Thyroid gland (tissue), 4 donors: ENCODE results near the gene CHRND.

Source experiments
- CTCF ChIP-seq, 6 experiments: fragments of 200-600 bp in 3 of 6; fragments of 450-650 bp in 3 of 6; sonication (generic) in 3 of 6; IDR thresholded peaks; one replicate each; pipeline ENCODE4 v1.5.1; 2016 to 2019; ENCODE audit warnings: antibody characterized with exemption in 6 of 6, mild to moderate bottlenecking in 2 of 6, inconsistent platforms in 1 of 6, moderate library complexity in 1 of 6
- POLR2A ChIP-seq, 2 donors: fragments of 450-650 bp; IDR thresholded peaks; one replicate each; pipeline ENCODE4 v1.6.1; 2017; ENCODE audit warnings: antibody characterized with exemption in 2 of 2, mild to moderate bottlenecking in 2 of 2, moderate library complexity in 1 of 2

- no peak for TF ChIP-seq CTCF (IDR thresholded peaks at IDR 0.05)
- no peak for TF ChIP-seq POLR2A (IDR thresholded peaks at IDR 0.05)
Observed at GRCh38 chr2:232520489-232520888, 5.5 kb upstream of the CHRND start.
